Endodermal cell (in vitro differentiated cells): ENCODE results near the gene LRRC36. TPM values are rescaled to one million over a fixed set of nuclear protein-coding genes. Genes with fewer than 3 reads are reported as not detected.

Source experiments
- DNase-seq: peaks from one replicate; pipeline ENCODE4 v3.0.0-alpha.2; 2017
- H3K27ac ChIP-seq: 2 replicates; pipeline ENCODE4 v1.5.1; 2013; ENCODE audit warnings: mild to moderate bottlenecking, low read depth, low read length, moderate library complexity
- H3K27me3 ChIP-seq: 2 replicates; pipeline ENCODE4 v1.6.1; 2013; ENCODE audit warnings: mild to moderate bottlenecking, low read length, moderate library complexity; ENCODE audit not compliant: insufficient read depth, control insufficient read depth, poor library complexity, severe bottlenecking
- H3K36me3 ChIP-seq: 2 replicates; pipeline ENCODE4 v1.7.0; 2013; ENCODE audit warnings: mild to moderate bottlenecking, low read length, moderate library complexity; ENCODE audit not compliant: control insufficient read depth, insufficient read depth
- H3K4me1 ChIP-seq: one replicate; pipeline ENCODE4 v1.7.0; 2013; ENCODE audit warnings: low read length; ENCODE audit not compliant: control insufficient read depth, insufficient read depth
- H3K4me3 ChIP-seq: 2 replicates; pipeline ENCODE4 v1.5.1; 2013; ENCODE audit warnings: mild to moderate bottlenecking, low read length, moderate library complexity
- H3K9ac ChIP-seq: 2 replicates; pipeline ENCODE4 v1.6.1; 2013; ENCODE audit warnings: mild to moderate bottlenecking, low read length, moderate library complexity; ENCODE audit not compliant: poor library complexity, severe bottlenecking; ENCODE audit errors: extremely low read depth
- H3K9me3 ChIP-seq: 2 replicates; pipeline ENCODE4 v1.6.1; 2013; ENCODE audit warnings: mild to moderate bottlenecking, low read length, moderate library complexity; ENCODE audit not compliant: control insufficient read depth
- H3K27ac Mint-ChIP-seq: 2 replicates; pipeline ENCODE4 v1.8.0; 2020; ENCODE audit warnings: mixed read lengths
- H3K27me3 Mint-ChIP-seq: 2 replicates; pipeline ENCODE4 v1.8.0; 2021; ENCODE audit warnings: mild to moderate bottlenecking, mixed read lengths; ENCODE audit not compliant: insufficient read depth
- H3K36me3 Mint-ChIP-seq: 2 replicates; pipeline ENCODE4 v1.8.0; 2020; ENCODE audit warnings: low read depth, mixed read lengths
- H3K4me1 Mint-ChIP-seq: 2 replicates; pipeline ENCODE4 v1.8.0; 2020; ENCODE audit warnings: mixed read lengths
- H3K4me3 Mint-ChIP-seq: 2 replicates; pipeline ENCODE4 v1.8.0; 2020; ENCODE audit warnings: mild to moderate bottlenecking, moderate library complexity, mixed read lengths
- H3K9me3 Mint-ChIP-seq: 2 replicates; pipeline ENCODE4 v1.8.0; 2020; ENCODE audit warnings: mild to moderate bottlenecking, mixed read lengths
- CTCF ChIP-seq: fragments of 200-600 bp; sonication (generic); conservative IDR thresholded peaks from 2 replicates; pipeline ENCODE4 v1.5.0; 2021; ENCODE audit warnings: antibody characterized with exemption, mild to moderate bottlenecking
- WGBS, 2 experiments: methylation state at CpG; one replicate each; pipeline versions ENCODE4 v1.1.5 to v1.1.7; 2013; ENCODE audit warnings: missing lambda C conversion rate in 2 of 2, mixed read lengths in 1 of 2; ENCODE audit not compliant: insufficient coverage in 1 of 2, insufficient read length in 1 of 2; 5-methylcytosine and 5-hydroxymethylcytosine counted together
- total RNA-seq, 2 donors: library from RNA; stranded (reverse); fragmentation: NEBNext Ultra II Directional in 1 of 2; extraction: Animal tissue kit (Norgen Biotek cat#: 25700) in 1 of 2; gene quantifications; 2 replicates in 1 of 2; 3 replicates in 1 of 2; pipeline ENCODE4 v1.2.1, GENCODE V29; 2021

LRRC36 gene
- total RNA-seq, 2 donors from 2014 or later: 0.73 TPM; not detected in 1

- Histone ChIP-seq H3K27ac (no peak overlapping the region), H3K27me3 (peaks cover 15% of the 10 kb centered on the region), H3K36me3 (no peaks in the 10 kb centered on the region), H3K9me3 (no peaks in the 10 kb centered on the region), H3K4me3 (no peak overlapping the region), H3K4me1 (peaks cover 5% of the 10 kb centered on the region), H3K9ac (no peak overlapping the region)
- no peak for TF ChIP-seq CTCF
- no peak overlapping the region for H3K4me3 Mint-ChIP-seq
- no peak overlapping the region for H3K27ac Mint-ChIP-seq
- 93 to 96% methylated on average over 5 to 8 of the region's 8 CpGs for WGBS, 2 experiments
- no peaks in the 10 kb centered on the region for H3K9me3 Mint-ChIP-seq
- H3K27me3 Mint-ChIP-seq: peaks cover 50% of the 10 kb centered on the region
- H3K4me1 Mint-ChIP-seq: no peaks in the 10 kb centered on the region
- no peak for DNase-seq
- no peaks in the 10 kb centered on the region for H3K36me3 Mint-ChIP-seq
Observed at GRCh38 chr16:67388191-67388590, 61.6 kb downstream of the LRRC36 start.

DNA sequence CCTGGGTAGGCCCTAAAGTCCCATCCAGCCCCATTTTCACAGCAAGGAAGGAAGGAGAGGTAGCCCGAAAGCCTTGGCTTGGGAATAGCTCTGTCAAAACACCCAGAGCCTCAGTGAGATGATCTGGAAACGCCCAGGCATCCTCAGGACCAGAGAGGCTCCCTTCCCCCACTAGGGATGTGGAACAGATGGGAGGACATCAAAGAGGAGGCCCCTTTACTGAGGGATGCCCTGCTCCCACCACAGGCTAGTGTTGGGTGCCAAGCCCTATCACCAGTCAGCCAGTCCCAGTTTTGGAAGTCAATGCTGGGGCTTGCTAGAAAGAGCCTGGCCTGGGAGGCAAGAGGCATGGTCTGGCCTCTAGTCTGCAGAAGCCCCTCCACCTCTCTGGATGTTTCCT lies 62.0 kb downstream of the LRRC36 start:
- no peak for TF ChIP-seq CTCF
- no peaks in the 10 kb centered on the region for H3K36me3 ChIP-seq
- H3K36me3 Mint-ChIP-seq: no peaks in the 10 kb centered on the region
- H3K27ac ChIP-seq: no peak overlapping the region
- H3K9ac ChIP-seq: no peak overlapping the region
- H3K9me3 ChIP-seq: no peaks in the 10 kb centered on the region
- peaks cover 19% of the 10 kb centered on the region for H3K27me3 ChIP-seq
- H3K27ac Mint-ChIP-seq: no peak overlapping the region
- H3K4me1 ChIP-seq: peaks cover 5% of the 10 kb centered on the region
- H3K27me3 Mint-ChIP-seq: peaks cover 53% of the 10 kb centered on the region
- no peaks in the 10 kb centered on the region for H3K4me1 Mint-ChIP-seq
- WGBS, 2 experiments: 80% methylated on average over 1 to 2 of the region's 2 CpGs
- no peaks in the 10 kb centered on the region for H3K9me3 Mint-ChIP-seq
- no peak for DNase-seq
- no peak overlapping the region for H3K4me3 ChIP-seq
- H3K4me3 Mint-ChIP-seq: no peak overlapping the region

DNA sequence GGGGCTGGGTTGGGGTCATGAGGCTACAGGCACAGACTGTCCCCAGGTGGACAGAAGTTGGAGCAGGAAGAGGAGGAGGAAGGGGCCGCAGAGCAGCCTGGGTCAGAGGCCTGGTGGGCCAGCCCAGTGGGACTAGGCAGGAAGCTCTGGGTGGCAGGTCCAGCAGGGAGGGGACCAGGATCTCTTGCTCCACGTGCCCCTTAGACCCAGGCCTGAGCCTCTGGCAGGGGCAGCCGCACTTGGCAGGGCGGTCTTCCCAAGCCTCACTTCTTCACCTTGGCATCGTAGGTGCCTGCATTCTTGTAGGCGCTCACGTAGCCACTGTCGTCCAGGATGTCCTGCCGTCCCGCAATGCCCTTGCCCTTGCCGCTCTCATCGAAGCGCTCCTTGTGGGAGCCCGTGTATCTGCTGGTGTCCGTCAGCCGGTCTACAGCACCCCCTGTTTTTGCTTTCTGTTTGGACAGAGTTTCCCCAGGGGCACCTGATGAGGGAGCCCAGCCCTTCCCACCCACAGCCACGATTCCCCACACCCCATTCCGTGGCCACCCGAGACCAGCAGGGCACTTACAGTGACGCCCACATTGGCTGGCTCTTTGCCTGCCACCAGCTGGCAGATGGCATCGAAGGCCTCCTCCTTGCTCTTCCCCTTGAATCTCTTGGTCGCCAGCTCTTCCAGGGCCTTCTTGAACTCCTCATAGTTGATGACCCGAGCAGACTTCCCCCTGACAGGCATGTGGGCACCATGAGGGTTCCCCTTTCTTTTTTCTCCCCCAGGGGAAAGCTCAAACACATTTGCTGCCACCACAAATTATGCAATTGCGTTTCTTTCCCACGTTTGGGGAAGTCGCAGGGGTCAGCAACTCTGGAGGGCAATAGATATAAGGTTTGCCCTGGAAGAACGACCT lies 63.5 kb downstream of the LRRC36 start:
- DNase-seq: no peak
- Histone ChIP-seq H3K4me1 (peaks cover 5% of the 10 kb centered on the region), H3K27me3 (peaks cover 35% of the 10 kb centered on the region), H3K9ac (no peak overlapping the region), H3K36me3 (no peaks in the 10 kb centered on the region), H3K9me3 (no peaks in the 10 kb centered on the region), H3K4me3 (no peak overlapping the region), H3K27ac (no peak overlapping the region)
- no peak overlapping the region for H3K27ac Mint-ChIP-seq
- H3K4me1 Mint-ChIP-seq: peaks cover 3% of the 10 kb centered on the region
- no peaks in the 10 kb centered on the region for H3K9me3 Mint-ChIP-seq
- H3K36me3 Mint-ChIP-seq: no peaks in the 10 kb centered on the region
- 91% methylated on average over 24 to 27 of the region's 27 CpGs for WGBS, 2 experiments
- peaks cover 67% of the 10 kb centered on the region for H3K27me3 Mint-ChIP-seq
- H3K4me3 Mint-ChIP-seq: no peak overlapping the region
- no peak for TF ChIP-seq CTCF
